NCI-H2196 treated with DMSO at 0.1 percent for 48 hours (cell line): Measurements from ENCODE around the gene TNS2.

Experiments
- DNase-seq: peaks from one replicate; lab custom pipeline; 2025; ENCODE audit not compliant: unreplicated experiment; lab: John Stamatoyannopoulos, UW

Gene TNS2

GRCh38 chr12:53113136-53113705 lies 63.4 kb downstream of the TNS2 start:
- no peak for DNase-seq

- DNase-seq = no peak
Observed at GRCh38 chr12:53113951-53114350, 64.1 kb downstream of the TNS2 start.
